Astrocyte (in vitro differentiated cells and primary cell): ENCODE data around the gene CEP95.
"Not testable (repeated sequence)": the region's sequence is repeated elsewhere in the genome, so short reads cannot be mapped to it uniquely, and the experiment has no call there.

Experiments used
- EZH2 ChIP-seq: IDR thresholded peaks from 2 replicates; pipeline ENCODE4 v1.6.1; 2012; ENCODE audit warnings: mild to moderate bottlenecking, low read length, inconsistent platforms; ENCODE audit not compliant: insufficient read depth
- TF ChIP-seq, protein P1 (sequence below): IDR thresholded peaks from 2 replicates; pipeline ENCODE4 v1.5.1; 2011; ENCODE audit warnings: low read depth, mild to moderate bottlenecking, inconsistent platforms, low read length, moderate library complexity; ENCODE audit not compliant: insufficient read depth

DNA sequence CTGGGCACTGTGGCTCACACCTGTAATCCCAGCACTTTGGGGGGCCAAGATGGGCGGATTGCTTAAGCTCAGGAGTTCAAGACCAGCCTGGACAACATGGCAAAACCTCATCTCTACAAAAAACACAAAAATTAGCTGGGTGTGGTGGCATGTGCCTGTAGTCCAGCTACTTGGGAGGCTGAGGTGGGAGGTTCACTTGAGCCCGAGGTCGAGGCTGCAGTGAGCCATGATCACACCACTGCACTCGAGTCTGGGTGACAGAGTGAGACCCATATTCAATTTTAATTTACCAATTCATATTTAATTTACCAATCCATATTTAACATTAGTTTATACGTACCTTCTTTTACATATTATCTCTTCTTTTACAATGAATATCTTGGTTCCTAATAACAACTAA is 11.5 kb upstream of the CEP95 start:
- TF ChIP-seq, protein P1, sequence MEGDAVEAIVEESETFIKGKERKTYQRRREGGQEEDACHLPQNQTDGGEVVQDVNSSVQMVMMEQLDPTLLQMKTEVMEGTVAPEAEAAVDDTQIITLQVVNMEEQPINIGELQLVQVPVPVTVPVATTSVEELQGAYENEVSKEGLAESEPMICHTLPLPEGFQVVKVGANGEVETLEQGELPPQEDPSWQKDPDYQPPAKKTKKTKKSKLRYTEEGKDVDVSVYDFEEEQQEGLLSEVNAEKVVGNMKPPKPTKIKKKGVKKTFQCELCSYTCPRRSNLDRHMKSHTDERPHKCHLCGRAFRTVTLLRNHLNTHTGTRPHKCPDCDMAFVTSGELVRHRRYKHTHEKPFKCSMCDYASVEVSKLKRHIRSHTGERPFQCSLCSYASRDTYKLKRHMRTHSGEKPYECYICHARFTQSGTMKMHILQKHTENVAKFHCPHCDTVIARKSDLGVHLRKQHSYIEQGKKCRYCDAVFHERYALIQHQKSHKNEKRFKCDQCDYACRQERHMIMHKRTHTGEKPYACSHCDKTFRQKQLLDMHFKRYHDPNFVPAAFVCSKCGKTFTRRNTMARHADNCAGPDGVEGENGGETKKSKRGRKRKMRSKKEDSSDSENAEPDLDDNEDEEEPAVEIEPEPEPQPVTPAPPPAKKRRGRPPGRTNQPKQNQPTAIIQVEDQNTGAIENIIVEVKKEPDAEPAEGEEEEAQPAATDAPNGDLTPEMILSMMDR, result not testable (repeated sequence)
- not testable (repeated sequence) for TF ChIP-seq EZH2
